GM18517 (cell line): ENCODE data around the gene CLDND2.
"Not testable (repeated sequence)": the region's sequence is repeated elsewhere in the genome, so short reads cannot be mapped to it uniquely, and the experiment has no call there.

ENCODE experiments used
- ATAC-seq: cut with Tn5 transposase; IDR thresholded peaks from one replicate; pipeline ENCODE4 v1.9.1; 2021; ENCODE audit warnings: mild to moderate bottlenecking, moderate library complexity; ENCODE audit not compliant: unreplicated experiment

Gene CLDND2, protein sequence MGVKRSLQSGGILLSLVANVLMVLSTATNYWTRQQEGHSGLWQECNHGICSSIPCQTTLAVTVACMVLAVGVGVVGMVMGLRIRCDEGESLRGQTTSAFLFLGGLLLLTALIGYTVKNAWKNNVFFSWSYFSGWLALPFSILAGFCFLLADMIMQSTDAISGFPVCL

DNA sequence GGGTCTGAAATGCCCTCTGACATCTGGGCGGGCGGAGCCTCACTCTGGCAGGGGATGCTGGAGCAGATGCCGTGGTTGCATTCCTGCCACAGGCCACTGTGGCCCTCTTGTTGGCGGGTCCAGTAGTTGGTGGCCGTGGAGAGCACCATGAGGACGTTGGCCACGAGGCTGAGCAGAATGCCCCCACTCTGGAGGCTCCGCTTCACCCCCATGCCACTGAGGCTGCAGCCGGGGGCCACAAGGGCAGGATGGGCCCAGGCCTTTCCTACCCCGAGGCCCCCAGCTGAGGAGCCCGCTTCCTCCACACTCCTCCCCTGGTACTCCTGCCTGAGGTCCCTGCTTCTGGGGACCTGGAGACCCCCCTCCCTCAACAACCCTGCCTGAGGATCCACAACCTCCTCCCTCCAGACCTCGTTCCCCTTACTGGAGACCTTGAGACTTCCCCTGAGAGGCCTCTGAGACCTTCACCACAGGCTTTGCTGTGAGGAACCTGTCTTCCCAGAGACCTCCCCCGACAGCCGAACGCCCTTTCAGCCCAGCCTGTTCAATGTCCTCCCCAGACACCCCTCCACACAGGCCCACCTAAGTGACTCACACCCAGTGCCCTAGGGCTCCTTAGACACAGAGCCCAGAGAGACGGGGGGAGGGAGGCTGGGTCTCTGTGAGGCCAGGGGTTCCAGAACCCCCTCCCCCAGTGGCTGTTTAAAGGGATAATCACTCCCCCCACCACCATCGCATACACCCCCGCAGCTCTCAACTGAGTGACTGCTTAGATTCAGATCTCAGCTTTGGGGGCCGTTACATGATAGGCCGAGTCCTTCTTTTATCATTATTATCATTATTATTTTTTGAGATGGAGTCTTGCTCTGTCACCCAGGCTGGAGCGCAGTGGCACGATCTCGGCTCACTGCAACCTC lies at the start of gene CLDND2:
TSS of gene CLDND2 (minus strand) at position 638 of the 917 bp plus-strand sequence. CDS start at position 212, 426 bp downstream.
- no peak for ATAC-seq

DNA sequence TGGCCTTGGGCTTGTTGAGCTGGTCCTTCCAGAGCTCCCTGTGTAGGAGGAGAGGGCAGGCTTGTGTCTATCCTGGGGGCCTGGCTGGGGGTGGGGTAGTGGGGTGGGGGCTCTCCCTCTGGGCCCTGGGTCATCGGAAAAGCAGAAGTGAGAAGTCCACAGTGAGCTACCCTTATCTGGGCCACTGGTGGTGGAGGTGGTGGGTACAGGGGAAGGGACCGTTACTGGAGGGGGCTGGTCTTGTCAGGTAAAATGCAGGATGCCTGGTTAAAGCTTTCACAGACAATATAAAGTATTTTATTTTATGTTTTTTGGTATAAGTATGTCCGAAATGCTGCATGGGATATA lies 49.0 kb upstream of the CLDND2 start:
- ATAC-seq: peak; percentile 35

DNA sequence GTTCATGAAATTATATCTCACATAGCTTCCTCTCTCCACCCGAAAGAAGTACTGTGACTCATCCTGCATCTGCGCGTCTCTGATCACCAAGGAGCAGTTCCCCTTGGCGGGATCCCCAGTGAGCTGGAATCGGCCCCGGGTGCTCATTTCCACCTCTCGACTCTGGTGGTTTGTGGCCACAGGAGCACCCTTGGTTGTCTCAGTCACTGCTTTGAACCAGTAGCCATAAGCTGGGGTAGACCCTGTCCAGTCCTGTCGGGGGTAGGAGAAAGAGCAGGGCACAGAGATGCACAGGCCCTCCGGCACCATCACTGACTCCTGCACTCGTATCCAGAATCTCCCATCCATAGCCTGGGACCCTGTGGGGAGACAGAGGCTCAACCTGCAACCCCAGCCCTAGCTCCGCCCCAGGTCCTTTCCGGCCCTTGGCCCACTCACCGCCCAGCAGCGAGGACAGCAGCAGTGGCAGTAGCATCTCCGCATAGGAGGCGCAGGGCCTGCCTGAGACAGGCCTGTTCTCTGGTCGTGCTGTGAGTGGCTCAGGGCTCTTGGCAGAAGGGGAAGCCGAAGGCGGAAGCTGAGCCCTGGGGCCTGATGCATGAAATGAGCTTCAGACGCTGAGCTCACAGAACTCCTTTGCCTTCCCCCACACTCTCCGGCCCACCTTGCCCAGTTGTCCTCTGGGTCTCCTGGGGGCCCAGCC lies 48.5 kb upstream of the CLDND2 start, which contains the start of gene SIGLEC10:
TSS of gene SIGLEC10 (minus strand) at position 536 of the 703 bp plus-strand sequence. CDS start at position 475, 61 bp downstream.
- peak; percentile 69 for ATAC-seq

DNA sequence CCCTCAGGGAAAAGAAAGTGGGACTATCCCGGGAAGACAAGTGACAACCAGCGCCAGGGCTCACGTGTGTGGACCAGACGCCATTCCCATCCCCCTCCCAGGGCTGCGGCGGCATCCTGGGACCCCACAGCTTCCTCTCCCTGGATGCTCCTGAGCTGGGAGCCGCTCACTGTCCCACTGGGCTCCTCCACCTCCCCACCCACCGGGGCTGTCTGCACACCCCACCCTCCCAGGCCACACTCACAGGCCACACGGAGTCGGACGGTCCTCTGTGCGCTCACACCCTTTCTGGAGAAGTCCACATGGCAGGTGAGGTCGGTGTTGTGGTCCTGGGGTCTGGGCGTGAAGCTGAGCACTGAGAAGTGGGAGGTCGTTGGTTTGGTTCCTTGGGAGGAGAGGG lies 47.6 kb upstream of the CLDND2 start:
- ATAC-seq: not testable (repeated sequence)

DNA sequence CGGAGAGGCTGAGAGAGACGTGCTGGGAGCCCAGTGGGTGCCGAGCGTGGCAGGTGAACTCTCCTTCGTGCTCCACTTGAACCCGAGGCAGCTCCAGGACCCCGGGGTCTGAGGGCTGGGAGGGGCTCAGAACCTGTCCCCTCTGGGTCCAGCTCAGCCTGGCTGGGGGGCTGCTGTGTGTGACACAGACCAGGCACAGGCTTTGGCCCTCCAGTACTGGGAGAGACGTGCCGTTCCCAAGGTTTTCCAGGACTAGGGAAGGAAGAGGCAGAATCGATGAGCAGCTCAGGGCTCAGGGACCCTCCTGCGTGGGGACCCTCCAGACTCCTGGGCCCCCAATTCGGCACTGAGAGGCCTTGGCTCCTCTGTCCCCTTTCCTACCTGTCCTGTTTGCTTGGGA lies 46.4 kb upstream of the CLDND2 start:
- ATAC-seq: no peak

DNA sequence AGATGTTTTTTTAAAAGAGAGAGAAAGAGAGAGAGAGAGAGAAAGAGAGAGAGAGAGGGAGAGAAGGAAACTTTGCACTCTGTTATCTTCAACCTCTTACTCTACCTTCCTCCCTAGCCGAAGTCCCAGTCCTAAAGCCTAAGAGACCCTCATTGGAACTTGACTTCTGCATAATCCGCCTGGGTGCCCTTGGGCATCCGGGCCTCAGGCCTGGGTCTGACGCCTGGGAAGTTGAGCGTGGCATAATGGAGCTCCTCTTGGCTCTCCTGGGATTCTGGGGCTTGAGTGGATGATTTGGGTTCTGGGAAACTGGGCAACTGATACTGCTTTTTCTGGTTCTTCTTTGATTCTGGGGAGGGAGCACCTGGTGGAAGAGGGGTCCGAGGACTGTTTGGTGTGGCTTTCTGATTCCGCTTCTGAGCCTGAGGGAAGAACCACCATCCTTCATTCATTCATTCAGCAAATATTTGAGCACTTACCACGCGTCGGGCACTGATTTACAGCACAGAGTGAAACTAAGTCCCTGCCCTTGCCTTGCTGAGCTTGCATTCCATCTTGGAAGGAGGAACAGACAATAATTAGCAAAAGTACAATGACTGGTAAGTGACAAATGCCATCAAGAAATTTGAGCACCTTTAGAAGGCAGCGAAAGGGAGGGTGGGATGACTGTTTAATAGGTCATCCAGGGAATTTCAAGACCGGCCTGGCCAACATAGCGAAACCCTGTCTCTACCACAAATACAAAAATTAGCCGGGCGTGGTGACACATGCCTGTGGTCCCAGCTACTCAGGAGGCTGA lies 42.3 kb upstream of the CLDND2 start:
- no peak for ATAC-seq

DNA sequence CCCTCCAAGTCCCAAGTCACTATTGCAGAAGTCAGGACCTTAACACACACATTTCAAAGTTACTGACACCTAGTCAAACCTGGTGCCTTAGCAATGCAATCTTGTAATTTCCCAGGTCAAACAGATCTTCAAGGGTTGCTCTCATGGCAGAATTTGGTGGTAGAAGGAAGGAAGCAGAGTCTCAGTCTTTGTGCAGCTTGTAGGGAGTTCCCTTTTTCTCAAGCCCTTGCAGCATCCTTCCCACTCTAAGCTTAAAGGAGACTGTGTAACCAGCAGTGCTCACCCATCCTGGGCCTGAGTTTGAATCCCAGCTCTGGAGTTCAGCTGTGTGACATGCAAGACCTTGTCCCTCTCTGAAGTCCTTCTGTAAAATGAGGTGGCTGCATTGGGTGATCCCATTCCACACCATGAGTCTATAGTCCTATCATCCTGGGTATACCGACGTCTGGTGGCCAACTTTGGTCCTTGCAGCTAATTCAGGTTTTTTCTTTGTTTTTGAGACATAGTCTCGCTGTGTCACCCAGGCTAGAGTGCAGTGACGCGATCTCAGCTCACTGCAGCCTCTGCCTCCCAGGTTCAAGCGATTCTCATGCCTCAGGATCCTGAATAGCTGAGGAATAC lies 38.8 kb upstream of the CLDND2 start:
- ATAC-seq: no peak

DNA sequence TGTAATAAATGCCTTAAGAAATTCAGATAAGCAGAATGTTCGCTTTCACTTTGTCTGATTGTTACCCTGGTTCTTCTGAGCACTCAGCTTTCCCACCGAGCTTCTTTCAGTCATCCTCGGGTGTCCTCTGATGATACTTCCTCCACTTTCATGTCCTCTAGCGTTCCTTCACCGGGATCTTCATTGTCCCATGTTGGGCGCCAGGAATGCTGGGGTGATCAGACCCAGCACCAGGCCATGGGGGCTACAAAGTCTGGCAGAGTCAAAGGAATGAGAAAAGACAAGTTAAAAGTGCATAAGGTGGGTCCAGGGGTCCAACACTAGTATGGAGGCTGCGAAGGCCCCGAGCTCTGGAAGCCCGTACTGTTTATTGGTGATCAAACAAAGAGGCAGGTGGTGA lies 33.3 kb upstream of the CLDND2 start:
- no peak for ATAC-seq

DNA sequence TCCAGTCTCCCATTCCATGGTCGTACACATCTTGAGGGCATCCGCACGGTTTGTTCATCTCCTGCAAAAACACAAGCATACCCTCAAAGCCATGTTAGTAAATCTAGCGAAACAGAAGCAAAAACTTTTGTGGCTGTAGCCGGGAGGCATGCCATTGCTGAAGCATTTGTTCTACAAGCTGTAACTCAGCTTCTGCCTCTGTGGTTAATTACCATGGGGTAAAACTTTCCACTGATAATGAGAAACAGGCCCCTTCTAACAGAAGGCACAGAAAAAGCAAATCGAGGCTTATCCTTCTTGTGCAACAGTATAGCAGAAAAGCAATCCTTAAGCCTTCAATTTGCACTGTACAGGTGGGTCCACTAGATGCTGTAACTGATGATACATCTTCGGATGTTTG lies 31.1 kb upstream of the CLDND2 start:
- not testable (repeated sequence) for ATAC-seq

DNA sequence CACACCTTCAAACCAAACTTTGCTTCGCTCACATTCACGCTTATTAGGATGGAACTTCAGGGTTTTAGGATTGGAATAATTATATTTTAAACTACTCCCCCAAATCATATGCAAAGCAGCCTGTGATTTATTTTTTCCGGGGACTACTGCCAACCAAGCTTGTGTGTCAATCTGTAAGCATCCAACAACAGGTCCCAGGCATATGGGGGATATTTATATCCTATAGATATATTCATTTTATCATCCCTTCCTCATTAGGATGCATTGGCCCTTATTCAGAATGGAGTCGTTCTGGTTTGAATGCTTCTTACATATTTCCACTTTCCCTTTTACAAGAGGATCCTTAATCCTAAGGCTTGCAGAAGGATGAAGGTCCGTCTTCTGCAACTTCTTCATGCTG lies 30.4 kb upstream of the CLDND2 start:
- ATAC-seq: no peak

DNA sequence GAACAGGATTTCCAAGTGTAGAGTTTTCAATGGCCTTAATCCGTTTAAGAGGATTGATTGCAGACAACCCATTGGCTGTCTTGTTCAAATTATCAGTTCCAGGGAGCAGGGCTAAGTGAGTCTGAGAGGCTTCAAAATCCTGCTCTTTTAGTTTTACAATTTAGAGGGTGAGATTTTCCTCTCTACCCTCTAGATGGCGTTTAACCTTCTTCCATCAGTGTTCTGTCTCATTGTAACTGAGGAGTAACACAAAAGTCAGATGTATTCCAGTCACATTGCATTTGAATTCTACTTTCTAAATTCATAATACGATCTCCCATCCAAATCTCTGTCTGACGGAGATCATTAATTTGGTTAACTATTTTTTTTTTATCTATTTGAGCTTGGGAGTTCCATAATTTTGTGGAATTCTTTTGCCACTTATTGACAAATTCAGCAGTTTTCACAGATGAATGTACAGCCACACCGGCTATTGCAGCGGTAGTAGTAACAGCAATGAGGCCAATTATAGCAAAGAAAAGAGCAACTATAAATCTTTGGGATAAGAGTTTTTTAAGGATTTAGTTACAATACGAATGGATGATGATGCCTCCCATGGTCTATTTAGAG lies 29.4 kb upstream of the CLDND2 start:
- ATAC-seq: no peak

DNA sequence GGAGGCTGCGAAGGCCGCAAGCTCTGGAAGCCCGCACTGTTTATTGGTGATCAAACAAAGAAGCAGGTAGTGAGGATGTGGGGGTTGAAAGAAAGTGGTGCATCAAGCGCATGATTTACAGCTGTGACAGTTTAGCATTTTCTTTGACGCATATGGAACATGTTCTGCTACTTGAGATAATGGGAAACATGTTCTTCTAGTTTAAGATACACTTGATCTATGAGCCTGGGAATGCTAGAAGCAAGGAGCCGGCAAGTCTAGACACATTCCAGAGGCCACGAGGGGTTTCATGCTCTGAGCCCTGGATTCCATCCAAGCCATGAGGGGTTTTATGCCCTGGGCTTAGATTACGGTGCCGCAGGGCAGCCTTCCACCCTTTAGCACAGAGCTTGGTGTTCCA lies 28.6 kb upstream of the CLDND2 start:
- ATAC-seq: not testable (repeated sequence)

DNA sequence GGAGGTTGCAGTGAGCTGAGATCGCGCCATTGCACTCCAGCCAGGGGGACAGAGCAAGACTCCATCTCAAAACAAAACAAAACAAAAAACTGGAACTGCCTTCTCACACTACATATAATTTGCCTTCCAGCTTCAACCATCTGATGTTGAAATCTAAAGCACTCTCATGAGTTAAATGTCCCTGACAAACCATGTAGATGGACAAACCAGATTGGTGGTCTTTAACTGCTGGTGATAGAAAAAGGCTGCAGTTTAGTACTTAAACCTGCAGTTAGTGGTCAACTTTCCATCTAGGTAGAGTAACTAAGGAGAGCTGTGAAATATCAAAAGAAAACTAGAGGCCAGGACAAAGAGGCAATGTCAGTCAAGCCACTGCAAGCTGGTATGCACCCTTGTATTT lies 27.4 kb upstream of the CLDND2 start:
- no peak for ATAC-seq

DNA sequence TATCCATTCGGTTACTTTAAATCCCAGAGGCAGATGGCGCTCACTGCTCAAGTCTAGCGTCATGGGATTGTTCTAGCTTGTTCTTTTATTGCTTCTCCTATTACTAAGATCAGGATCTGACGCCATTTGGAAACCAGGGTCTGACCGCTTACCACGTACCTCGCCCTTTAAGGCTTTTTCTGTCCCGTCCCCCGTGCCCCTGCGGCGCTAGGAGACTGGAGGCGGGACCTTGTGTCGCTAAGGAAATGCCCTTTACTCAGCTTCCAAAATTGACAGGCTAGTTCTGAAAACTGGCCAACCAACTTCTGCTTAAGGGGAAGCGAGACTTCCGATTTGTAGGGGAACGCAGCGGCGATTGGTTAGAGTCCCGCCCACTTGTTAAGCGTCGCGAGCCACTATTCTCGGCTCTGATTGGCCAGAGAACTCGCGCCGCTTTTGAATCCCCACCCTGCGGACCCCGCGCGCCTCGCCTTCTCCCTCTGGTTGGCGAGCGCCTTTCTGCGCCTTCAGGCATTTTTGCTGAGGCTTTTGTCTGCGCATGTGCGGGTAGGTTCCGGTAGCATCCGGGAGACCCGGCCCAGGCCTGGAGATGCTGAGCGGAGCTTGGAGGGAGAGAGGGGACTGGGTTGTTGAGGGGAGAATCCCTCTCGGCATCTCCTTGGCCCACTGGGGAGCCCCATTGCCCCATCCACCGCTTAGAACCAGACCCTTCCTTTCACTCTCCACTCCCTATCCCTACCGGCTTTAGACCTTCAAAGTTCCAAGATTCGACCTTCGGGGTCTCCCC lies 25.4 kb upstream of the CLDND2 start:
- ATAC-seq: peak; percentile 88

DNA sequence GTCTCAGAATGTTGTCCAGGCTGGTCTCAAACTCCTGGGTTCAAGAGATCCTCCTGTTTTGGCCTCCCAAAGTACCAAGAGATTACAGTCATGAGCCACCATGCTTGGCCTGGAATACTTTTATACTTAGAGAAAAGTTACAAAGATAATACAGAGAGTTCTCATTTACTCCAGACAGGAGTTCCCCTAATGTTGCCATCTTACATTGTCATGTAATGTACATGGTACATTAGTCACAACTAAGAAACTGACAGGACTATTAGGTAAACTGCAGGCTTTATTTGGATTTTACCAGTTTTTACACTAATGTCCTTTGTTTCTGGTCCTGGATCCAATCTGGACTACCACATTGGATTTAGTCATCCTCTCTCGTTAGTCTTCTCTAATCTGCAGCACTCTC lies 23.9 kb upstream of the CLDND2 start:
- ATAC-seq: no peak

DNA sequence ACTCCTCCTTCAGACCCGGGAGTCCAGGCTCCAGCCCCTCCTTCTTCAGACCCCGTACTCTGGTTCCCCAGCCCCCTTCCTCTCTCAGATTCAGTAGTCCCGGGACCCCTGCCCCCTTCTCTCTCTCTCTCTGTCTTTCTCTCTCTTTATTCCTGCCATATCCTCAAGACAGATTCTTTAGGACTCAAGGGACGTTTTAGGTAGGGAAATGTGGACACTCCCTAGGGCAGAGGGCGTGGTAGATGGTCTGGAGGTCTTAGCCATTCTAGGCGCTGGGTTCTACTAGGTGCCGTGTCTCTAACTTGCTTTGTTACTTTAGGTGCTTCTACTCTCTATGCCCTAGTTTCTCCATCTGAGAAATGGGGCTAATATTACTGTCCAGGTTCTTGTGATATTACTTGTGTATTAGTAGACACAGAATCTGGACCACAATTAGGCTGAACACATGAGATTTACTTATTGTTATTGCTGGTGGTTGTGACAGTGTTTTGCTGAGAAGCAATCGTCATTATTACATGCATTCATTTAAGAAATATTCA lies 22.3 kb upstream of the CLDND2 start:
- ATAC-seq: no peak

DNA sequence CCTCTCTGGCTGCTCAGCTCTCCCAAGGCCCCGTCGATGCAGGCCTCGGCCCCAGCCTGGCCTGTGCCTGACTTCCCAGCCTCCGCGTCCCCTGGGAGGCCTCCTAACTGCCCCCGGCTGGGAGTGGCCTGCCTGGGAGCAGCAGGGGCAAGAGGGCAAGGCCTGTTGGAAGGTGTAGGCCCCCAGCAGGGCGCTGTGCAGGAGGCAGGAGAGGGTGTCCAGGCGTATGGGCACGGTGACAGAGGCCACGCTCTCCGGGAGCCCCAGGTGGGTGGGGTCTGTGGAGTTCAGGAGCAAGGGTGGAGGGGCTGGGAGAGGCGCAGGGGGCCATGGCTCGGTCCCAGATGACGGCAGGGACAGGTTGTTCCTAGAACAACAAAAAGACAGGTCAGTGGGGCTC lies 20.3 kb upstream of the CLDND2 start:
- ATAC-seq: no peak

DNA sequence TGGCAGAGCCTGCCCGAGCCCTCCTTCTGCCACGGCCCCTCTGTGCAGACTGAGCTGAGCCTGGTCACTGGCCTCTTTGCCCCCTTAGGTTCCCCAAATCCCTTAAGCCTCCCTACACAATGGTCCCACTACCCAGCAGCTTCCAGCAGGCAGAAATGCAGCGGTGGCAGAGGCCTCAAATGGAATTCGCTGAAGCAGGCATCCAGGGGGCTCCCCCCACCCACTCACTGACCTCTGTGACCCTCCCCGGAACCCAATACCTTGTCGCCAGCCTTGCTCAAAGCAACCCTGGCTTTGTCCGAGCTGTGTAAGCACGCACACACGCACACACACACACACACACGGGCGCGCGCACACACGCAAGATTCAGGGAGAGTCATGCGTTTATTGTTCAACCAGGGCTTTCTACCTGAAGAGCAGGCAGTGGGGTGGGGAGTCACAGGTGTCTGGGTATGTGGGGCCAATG lies 19.2 kb upstream of the CLDND2 start, which contains the start of gene LIM2:
TSS of gene LIM2 (minus strand) at position 51 of the 466 bp plus-strand sequence. CDS start 531 bp downstream, outside the sequence.
- ATAC-seq: no peak
